Smooth muscle cell (in vitro differentiated cells): ENCODE measurements around the gene UBE2K. TPM values are rescaled to one million over a fixed set of nuclear protein-coding genes. Genes with fewer than 3 reads are reported as not detected.

Source experiments
- DNase-seq: peaks from one replicate; lab custom pipeline; 2025; ENCODE audit not compliant: unreplicated experiment; lab: John Stamatoyannopoulos, UW
- H2AFZ ChIP-seq: fragments of 200-600 bp; sonication (generic); 2 replicates; pipeline ENCODE4 v1.6.0; 2016; ENCODE audit warnings: antibody characterized with exemption, low read depth, mild to moderate bottlenecking
- H3F3A ChIP-seq: fragments of 200-600 bp; sonication (generic); 2 replicates; pipeline ENCODE4 v1.6.0; 2017; ENCODE audit warnings: antibody characterized with exemption, low read depth
- H3K27ac ChIP-seq: fragments of 200-600 bp; sonication (generic); 2 replicates; pipeline ENCODE4 v1.5.1; 2016; ENCODE audit warnings: low read depth, mild to moderate bottlenecking
- H3K27me3 ChIP-seq: fragments of 200-600 bp; sonication (generic); 2 replicates; pipeline ENCODE4 v1.6.1; 2016; ENCODE audit warnings: low read depth, mild to moderate bottlenecking
- H3K36me3 ChIP-seq: fragments of 200-600 bp; sonication (generic); 2 replicates; pipeline ENCODE4 v1.5.1; 2016; ENCODE audit warnings: low read depth
- H3K4me1 ChIP-seq: fragments of 200-600 bp; sonication (generic); 2 replicates; pipeline ENCODE4 v1.5.1; 2016; ENCODE audit warnings: low read depth
- H3K4me2 ChIP-seq: fragments of 200-600 bp; sonication (generic); 2 replicates; pipeline ENCODE4 v1.6.0; 2016; ENCODE audit warnings: mild to moderate bottlenecking
- H3K4me3 ChIP-seq: fragments of 200-600 bp; sonication (generic); 2 replicates; pipeline ENCODE4 v1.5.1; 2016; ENCODE audit warnings: mild to moderate bottlenecking
- H3K79me2 ChIP-seq: fragments of 200-600 bp; sonication (generic); 2 replicates; pipeline ENCODE4 v1.6.0; 2016; ENCODE audit warnings: low read depth, mild to moderate bottlenecking
- H3K9ac ChIP-seq: fragments of 200-600 bp; sonication (generic); 2 replicates; pipeline ENCODE4 v1.6.0; 2016; ENCODE audit warnings: low read depth
- H3K9me3 ChIP-seq: fragments of 200-600 bp; sonication (generic); replicated peaks from 2 replicates; pipeline ENCODE4 v1.5.1; 2016; ENCODE audit warnings: low read depth
- H4K20me1 ChIP-seq: fragments of 200-600 bp; sonication (generic); 2 replicates; pipeline ENCODE4 v1.6.0; 2016; ENCODE audit warnings: low read depth
- WGBS: methylation state at CpG from one replicate; pipeline ENCODE4 v1.1.7; 2016; ENCODE audit warnings: low lambda C conversion rate; 5-methylcytosine and 5-hydroxymethylcytosine counted together
- polyA plus RNA-seq: library from polyadenylated mRNA; unstranded; fragments of >200 nt; fragmentation: Nextera tagmentation; extraction: Ambion mirVana; gene quantifications from 2 replicates; pipeline ENCODE4 v1.2.1, GENCODE V29; 2016
- total RNA-seq: library from RNA; depleted of rRNA; stranded (reverse); fragments of >200 nt; gene quantifications from 2 replicates; pipeline ENCODE4 v1.2.3, GENCODE V29; 2014
- TF ChIP-seq, protein P1 (sequence below): fragments of 200-600 bp; sonication (generic); IDR thresholded peaks from 2 replicates; pipeline ENCODE4 v1.5.1; 2017; ENCODE audit warnings: borderline replicate concordance, mild to moderate bottlenecking, antibody characterized with exemption; ENCODE audit not compliant: insufficient read depth, poor library complexity, severe bottlenecking

The UBE2K gene
- total and polyA plus RNA-seq, 2 experiments from 2014 or later: 25.8 to 84.1 TPM

DNA sequence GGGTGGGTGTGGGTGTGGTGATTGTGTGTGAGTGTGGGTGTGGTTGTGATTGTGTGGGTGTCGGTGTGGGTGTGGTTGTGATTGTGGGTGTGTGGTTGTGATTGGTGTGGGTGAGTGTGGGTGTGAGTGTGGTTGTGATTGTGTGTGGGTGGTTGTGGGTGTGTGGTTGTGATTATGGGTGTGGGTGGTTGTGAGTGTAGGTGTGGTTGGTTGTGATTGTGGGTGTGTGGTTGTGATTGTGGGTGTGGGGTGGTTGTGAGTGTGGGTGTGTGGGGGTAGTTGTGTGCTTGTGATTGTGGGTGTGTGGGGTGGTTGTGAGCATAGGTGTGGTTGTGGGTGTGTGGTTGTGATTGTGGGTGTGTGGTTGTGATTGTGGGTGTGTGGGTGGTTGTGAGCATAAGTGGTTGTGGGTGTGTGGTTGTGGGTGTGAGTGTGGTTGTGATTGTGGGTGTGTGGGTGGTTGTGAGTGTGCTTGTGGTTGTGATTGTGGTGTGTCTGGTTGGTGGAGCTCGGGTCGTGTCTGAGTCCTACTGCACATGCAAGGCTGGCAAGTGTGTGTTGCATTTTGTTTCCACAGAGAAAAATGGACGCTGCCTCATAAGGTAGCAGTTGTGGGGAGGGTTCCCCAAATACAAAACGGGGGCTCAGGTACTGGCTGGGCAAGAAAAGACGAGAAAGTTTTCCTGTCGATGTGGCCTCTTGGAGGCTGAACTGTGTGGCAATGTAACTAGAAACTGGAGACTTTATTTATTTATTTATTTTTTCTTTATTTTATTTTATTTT is 116.7 kb downstream of the UBE2K start:
- H3K36me3 ChIP-seq: no peaks in the 10 kb centered on the region
- H3K9ac ChIP-seq: no peak overlapping the region
- peaks cover 3% of the 10 kb centered on the region for H3F3A ChIP-seq
- H3K79me2 ChIP-seq: no peaks in the 10 kb centered on the region
- TF ChIP-seq, protein P1, sequence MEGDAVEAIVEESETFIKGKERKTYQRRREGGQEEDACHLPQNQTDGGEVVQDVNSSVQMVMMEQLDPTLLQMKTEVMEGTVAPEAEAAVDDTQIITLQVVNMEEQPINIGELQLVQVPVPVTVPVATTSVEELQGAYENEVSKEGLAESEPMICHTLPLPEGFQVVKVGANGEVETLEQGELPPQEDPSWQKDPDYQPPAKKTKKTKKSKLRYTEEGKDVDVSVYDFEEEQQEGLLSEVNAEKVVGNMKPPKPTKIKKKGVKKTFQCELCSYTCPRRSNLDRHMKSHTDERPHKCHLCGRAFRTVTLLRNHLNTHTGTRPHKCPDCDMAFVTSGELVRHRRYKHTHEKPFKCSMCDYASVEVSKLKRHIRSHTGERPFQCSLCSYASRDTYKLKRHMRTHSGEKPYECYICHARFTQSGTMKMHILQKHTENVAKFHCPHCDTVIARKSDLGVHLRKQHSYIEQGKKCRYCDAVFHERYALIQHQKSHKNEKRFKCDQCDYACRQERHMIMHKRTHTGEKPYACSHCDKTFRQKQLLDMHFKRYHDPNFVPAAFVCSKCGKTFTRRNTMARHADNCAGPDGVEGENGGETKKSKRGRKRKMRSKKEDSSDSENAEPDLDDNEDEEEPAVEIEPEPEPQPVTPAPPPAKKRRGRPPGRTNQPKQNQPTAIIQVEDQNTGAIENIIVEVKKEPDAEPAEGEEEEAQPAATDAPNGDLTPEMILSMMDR: no peak
- no peak overlapping the region for H3K4me3 ChIP-seq
- no peak overlapping the region for H3K27ac ChIP-seq
- H3K27me3 ChIP-seq: no peaks in the 10 kb centered on the region
- H3K4me2 ChIP-seq: no peak overlapping the region
- no peaks in the 10 kb centered on the region for H4K20me1 ChIP-seq
- WGBS: 72% methylated on average over 6 of the region's 7 CpGs
- no peaks in the 10 kb centered on the region for H3K9me3 ChIP-seq
- no peak overlapping the region for H2AFZ ChIP-seq
- no peaks in the 10 kb centered on the region for H3K4me1 ChIP-seq
- DNase-seq: no peak

DNA sequence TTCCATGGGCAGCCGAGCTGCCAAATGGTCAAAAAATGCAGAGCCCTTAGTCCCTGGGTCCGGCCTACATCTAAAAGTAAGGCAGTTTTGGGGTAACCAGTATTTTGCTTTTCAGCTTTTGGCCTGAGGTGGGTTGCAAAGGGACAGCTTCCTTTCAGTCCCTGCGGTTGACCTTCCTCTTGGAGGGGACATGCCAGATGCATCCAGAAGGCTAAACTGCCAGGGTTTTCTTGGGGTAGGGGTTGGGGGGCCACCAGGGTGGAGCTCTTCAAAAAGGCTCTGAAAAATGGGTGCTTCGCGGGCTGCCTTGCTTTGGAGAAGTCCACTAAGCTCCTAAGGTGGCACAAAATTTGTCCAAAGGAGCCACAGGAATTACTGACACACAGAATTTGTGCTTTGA is 120.7 kb downstream of the UBE2K start:
- peaks cover 3% of the 10 kb centered on the region for H3F3A ChIP-seq
- DNase-seq: no peak
- H3K9me3 ChIP-seq: no peaks in the 10 kb centered on the region
- WGBS: 96% methylated on average over 5 of the region's 5 CpGs
- no peaks in the 10 kb centered on the region for H3K4me1 ChIP-seq
- H3K36me3 ChIP-seq: no peaks in the 10 kb centered on the region
- H3K9ac ChIP-seq: no peak overlapping the region
- no peaks in the 10 kb centered on the region for H4K20me1 ChIP-seq
- H3K79me2 ChIP-seq: no peaks in the 10 kb centered on the region
- no peak overlapping the region for H3K4me3 ChIP-seq
- TF ChIP-seq, protein P1: no peak
- no peak overlapping the region for H3K27ac ChIP-seq
- no peak overlapping the region for H2AFZ ChIP-seq
- no peaks in the 10 kb centered on the region for H3K27me3 ChIP-seq
- H3K4me2 ChIP-seq: no peak overlapping the region

DNA sequence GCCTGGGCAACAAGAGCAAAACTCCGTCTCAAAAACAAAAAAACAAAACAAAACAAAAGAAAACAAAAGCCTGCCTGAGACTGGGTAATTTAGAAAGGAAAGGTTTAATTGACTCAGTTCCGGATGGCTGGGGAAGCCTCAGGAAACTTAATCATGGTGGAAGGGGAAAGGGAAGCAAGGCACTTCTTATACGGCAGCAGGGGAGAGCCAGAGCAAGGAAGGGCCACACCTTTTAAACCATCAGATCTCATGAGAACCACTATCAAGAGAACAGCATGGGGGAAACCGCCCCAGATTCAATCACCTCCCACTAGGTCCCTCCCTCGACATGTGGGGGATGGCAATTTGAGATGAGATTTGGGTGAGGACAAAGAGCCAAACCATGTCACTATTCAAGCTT is 122.2 kb downstream of the UBE2K start:
- Histone ChIP-seq H4K20me1 (peaks cover 1% of the 10 kb centered on the region), H3K9me3 (no peaks in the 10 kb centered on the region), H2AFZ (no peak overlapping the region), H3K27me3 (no peaks in the 10 kb centered on the region), H3F3A (peaks cover 3% of the 10 kb centered on the region), H3K4me2 (no peak overlapping the region), H3K27ac (no peak overlapping the region), H3K9ac (no peak overlapping the region), H3K79me2 (no peaks in the 10 kb centered on the region), H3K4me3 (no peak overlapping the region), H3K4me1 (no peaks in the 10 kb centered on the region), H3K36me3 (no peaks in the 10 kb centered on the region)
- TF ChIP-seq, protein P1: no peak
- no peak for DNase-seq
- WGBS: 72% methylated on average over 5 of the region's 5 CpGs

DNA sequence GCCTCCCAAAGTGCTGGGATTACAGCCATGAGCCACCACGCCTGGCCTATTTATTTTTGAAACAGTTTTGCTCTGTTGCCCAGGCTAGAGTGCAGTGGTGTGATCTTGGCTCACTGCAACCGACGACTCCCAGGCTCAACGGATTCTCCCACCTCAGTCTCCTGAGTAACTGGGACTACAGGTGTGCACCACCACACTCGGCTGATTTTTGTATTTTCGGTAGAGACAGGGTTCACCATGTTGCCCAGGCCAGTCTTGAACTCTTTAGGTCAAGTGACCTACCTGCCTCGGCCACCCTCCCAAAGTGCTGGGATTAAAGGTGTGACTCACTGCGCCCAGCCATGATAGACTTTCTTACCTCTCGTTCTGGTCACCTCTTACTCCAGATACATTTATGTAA is 124.0 kb downstream of the UBE2K start:
- peaks cover 11% of the 10 kb centered on the region for H4K20me1 ChIP-seq

More for the DNA sequence above, 124.0 kb downstream of the UBE2K start:
- Histone ChIP-seq H3K9me3 (no peaks in the 10 kb centered on the region), H3K36me3 (no peaks in the 10 kb centered on the region), H3K4me1 (no peaks in the 10 kb centered on the region), H3K27ac (no peak overlapping the region), H2AFZ (no peak overlapping the region), H3F3A (no peaks in the 10 kb centered on the region), H3K9ac (no peak overlapping the region), H3K4me3 (no peak overlapping the region), H3K79me2 (no peaks in the 10 kb centered on the region), H3K4me2 (no peak overlapping the region), H3K27me3 (no peaks in the 10 kb centered on the region)
- 97% methylated on average over 9 of the region's 9 CpGs for WGBS
- TF ChIP-seq, protein P1: no peak
- DNase-seq: no peak
